Bronchial epithelial cell (primary cell): ENCODE measurements around the gene ACOT7. TPM values are rescaled to one million over a fixed set of nuclear protein-coding genes. Genes with fewer than 3 reads are reported as not detected.
A peak's percentile ranks its signal among the peaks of the same experiment; 100 is the strongest.

Experiments used
- DNase-seq: peaks from one replicate; pipeline ENCODE4 v3.0.0-alpha.2; 2010; ENCODE audit warnings: low read depth
- FAIRE-seq: peaks from 2 replicates; lab custom pipeline; 2011; peaks lifted over from hg19 to GRCh38; lab: Jason Lieb, UNC
- H3K27me3 ChIP-seq: 2 replicates; pipeline ENCODE4 v1.5.1; 2011; ENCODE audit warnings: low read length; ENCODE audit not compliant: control insufficient read depth, insufficient read depth
- H3K36me3 ChIP-seq: 2 replicates; pipeline ENCODE4 v1.5.1; 2011; ENCODE audit warnings: low read length; ENCODE audit not compliant: control insufficient read depth, insufficient read depth
- H3K4me3 ChIP-seq: 2 replicates; pipeline ENCODE4 v1.5.1; 2011; ENCODE audit warnings: mild to moderate bottlenecking, low read depth, low read length, control low read depth
- CTCF ChIP-seq: IDR thresholded peaks from 2 replicates; pipeline ENCODE4 v1.5.1; 2011; ENCODE audit warnings: mild to moderate bottlenecking, moderate library complexity, low read length, control low read depth, inconsistent platforms; ENCODE audit not compliant: insufficient read depth, severe bottlenecking
- total RNA-seq: library from RNA; depleted of rRNA; stranded (reverse); fragments of >200 nt; gene quantifications from 2 replicates; pipeline ENCODE4 v1.2.1, GENCODE V29; 2014

ACOT7 gene
- total RNA-seq, 1 donor from 2014 or later: 89.8 TPM

GRCh38 chr1:6360517-6361070 lies 33.0 kb downstream of the ACOT7 start:
- Histone ChIP-seq H3K4me3 (no peak overlapping the region), H3K36me3 (peaks cover 1% of the 10 kb centered on the region), H3K27me3 (no peaks in the 10 kb centered on the region)
- TF ChIP-seq CTCF: no peak
- DNase-seq (no peak), FAIRE-seq (no peak)

GRCh38 chr1:6360117-6360496 lies 33.5 kb downstream of the ACOT7 start:
- TF ChIP-seq CTCF: no peak
- FAIRE-seq (no peak), DNase-seq (no peak)
- peaks cover 1% of the 10 kb centered on the region for H3K36me3 ChIP-seq
- no peak overlapping the region for H3K4me3 ChIP-seq
- no peaks in the 10 kb centered on the region for H3K27me3 ChIP-seq

- TF ChIP-seq CTCF: no peak
- DNase-seq (peak; percentile 38), FAIRE-seq (no peak)
- H3K36me3 ChIP-seq: peaks cover 1% of the 10 kb centered on the region
- H3K4me3 ChIP-seq: no peak overlapping the region
- H3K27me3 ChIP-seq: no peaks in the 10 kb centered on the region
These were observed 34.1 kb downstream of the ACOT7 start for GRCh38 chr1:6359216-6360116.

GRCh38 chr1:6358757-6359201 lies 34.8 kb downstream of the ACOT7 start:
- TF ChIP-seq CTCF: no peak
- FAIRE-seq (no peak), DNase-seq (peak; percentile 29)
- Histone ChIP-seq H3K27me3 (no peaks in the 10 kb centered on the region), H3K4me3 (no peak overlapping the region), H3K36me3 (peaks cover 1% of the 10 kb centered on the region)

- FAIRE-seq: no peak
- peak; percentile 70 for DNase-seq
- TF ChIP-seq CTCF: no peak
- H3K27me3 ChIP-seq: no peaks in the 10 kb centered on the region
- no peak overlapping the region for H3K4me3 ChIP-seq
- H3K36me3 ChIP-seq: peaks cover 1% of the 10 kb centered on the region
These were observed 35.4 kb downstream of the ACOT7 start for GRCh38 chr1:6358144-6358624.
